AG04450 (cell line): ENCODE results near the gene HIPK2. TPM values are rescaled to one million over a fixed set of nuclear protein-coding genes. Genes with fewer than 3 reads are reported as not detected.

Experiments used
- CTCF ChIA-PET: fragments of 300-600, 350-600 bp; formaldehyde crosslinking; extraction: SDS; loops from one replicate; lab custom pipeline; 2022; ENCODE audit warnings: antibody characterized with exemption, inconsistent platforms; lab: Charles Lee
- POLR2A ChIA-PET: fragments of 350-600 bp; formaldehyde crosslinking; extraction: SDS; loops from one replicate; lab custom pipeline; 2021; ENCODE audit warnings: antibody characterized with exemption, inconsistent platforms; lab: Yijun Ruan, JAX
- DNase-seq: peaks from one replicate; pipeline ENCODE4 v3.0.0-alpha.2; 2011; ENCODE audit warnings: low read depth, low spot score
- H3K27ac ChIP-seq: one replicate; pipeline ENCODE4 v1.5.1; 2012; ENCODE audit warnings: low read depth, low read length, control low read depth
- H3K27me3 ChIP-seq: one replicate; pipeline ENCODE4 v1.6.0; 2012; ENCODE audit warnings: low read length; ENCODE audit not compliant: control insufficient read depth, insufficient read depth
- H3K4me3 ChIP-seq: 2 replicates; pipeline ENCODE4 v1.5.1; 2011; ENCODE audit warnings: mild to moderate bottlenecking, low read depth, low read length, control low read depth
- H3K9me3 ChIP-seq: 2 replicates; pipeline ENCODE4 v1.5.1; 2012; ENCODE audit warnings: low read length; ENCODE audit not compliant: control insufficient read depth, insufficient read depth
- CTCF ChIP-seq: IDR thresholded peaks from 2 replicates; pipeline ENCODE4 v1.5.1; 2011; ENCODE audit warnings: low read depth, low read length, control low read depth, inconsistent platforms
- polyA plus RNA-seq: library from polyadenylated mRNA; depleted of rRNA; stranded (reverse); fragments of >200 nt; gene quantifications from 2 replicates; pipeline ENCODE4 v1.2.3, GENCODE V29; 2011

HIPK2 gene
- polyA plus RNA-seq, 1 experiment, result 61.4 TPM

DNA sequence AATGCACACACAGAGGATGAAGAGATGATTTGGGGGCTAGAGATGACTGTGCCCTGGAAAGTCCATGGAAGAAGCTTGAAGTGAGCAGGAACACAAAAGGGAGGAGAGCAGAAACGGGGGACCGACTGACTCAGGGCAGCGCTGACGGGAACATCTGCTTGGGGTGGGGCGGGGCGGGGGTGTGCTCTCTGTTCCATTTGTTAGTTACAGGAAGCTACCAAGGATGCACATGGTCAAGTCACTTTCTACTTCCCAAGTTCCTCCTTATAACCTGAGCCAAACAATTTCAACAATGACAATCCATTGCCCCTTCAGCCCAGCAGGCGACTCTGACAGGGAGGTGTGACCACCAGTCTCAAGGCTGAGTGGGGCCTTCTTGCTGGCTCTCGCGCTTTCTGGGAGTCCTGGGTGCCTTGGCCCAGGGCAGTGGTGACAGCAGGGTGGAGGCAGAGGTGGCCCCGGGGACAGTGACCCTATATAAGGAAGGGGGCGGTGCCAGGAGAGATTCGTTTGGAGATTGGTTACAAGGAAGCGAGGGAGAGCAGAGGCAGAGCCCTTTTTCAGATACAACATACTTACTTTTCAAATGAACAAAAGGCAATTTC is 214.7 kb downstream of the HIPK2 start:
- no peak for DNase-seq
- ChIA-PET CTCF (no interaction called here), POLR2A (no interaction called here)
- no peak overlapping the region for H3K4me3 ChIP-seq
- H3K9me3 ChIP-seq, result peaks cover 5% of the 10 kb centered on the region; the same call in 1 of the 2 replicates
- TF ChIP-seq CTCF, result no peak
- no peak overlapping the region for H3K27ac ChIP-seq
- no peaks in the 10 kb centered on the region for H3K27me3 ChIP-seq

- CTCF ChIA-PET, result no interaction called here
- no peak for TF ChIP-seq CTCF
Observed at GRCh38 chr7:139562491-139562890, 215.3 kb downstream of the HIPK2 start.

DNA sequence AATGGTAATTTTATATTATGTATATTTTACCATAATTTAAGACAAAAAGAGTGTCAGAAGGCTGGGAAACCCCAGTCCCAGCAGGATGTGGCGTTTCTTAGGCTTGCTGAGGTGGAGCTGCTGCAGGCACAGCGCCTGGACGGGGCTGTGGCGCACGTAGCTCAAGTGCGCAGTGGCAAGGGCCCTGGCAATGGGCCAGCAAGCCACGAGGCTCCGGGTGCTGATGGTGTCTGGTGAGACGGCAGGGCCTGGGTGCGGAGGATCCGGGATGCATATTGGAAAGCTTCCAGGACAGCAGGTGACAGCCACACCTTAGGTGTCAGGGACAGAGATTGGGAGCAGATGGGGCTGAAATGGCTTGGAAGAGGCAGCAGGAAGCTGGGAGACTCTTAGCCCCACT is 217.1 kb downstream of the HIPK2 start:
- ChIA-PET POLR2A (no interaction called here), CTCF (no interaction called here)
- no peak overlapping the region for H3K4me3 ChIP-seq
- no peak for TF ChIP-seq CTCF
- no peaks in the 10 kb centered on the region for H3K27me3 ChIP-seq
- no peak for DNase-seq
- peaks cover 5% of the 10 kb centered on the region; the same call in 1 of the 2 replicates for H3K9me3 ChIP-seq
- no peak overlapping the region for H3K27ac ChIP-seq

More at GRCh38 chr7:139562491-139562890, 215.3 kb downstream of the HIPK2 start:
- DNase-seq, result no peak
- Histone ChIP-seq H3K9me3 (peaks cover 5% of the 10 kb centered on the region; the same call in 1 of the 2 replicates), H3K27me3 (no peaks in the 10 kb centered on the region), H3K27ac (no peak overlapping the region), H3K4me3 (no peak overlapping the region)
- POLR2A ChIA-PET, result no interaction called here

GRCh38 chr7:139560199-139560598 is 217.6 kb downstream of the HIPK2 start:
- no peak for DNase-seq
- no peak overlapping the region for H3K27ac ChIP-seq
- H3K4me3 ChIP-seq, result no peak overlapping the region
- no peaks in the 10 kb centered on the region for H3K27me3 ChIP-seq
- no peak for TF ChIP-seq CTCF
- ChIA-PET CTCF (no interaction called here), POLR2A (no interaction called here)
- peaks cover 5% of the 10 kb centered on the region; the same call in 1 of the 2 replicates for H3K9me3 ChIP-seq

GRCh38 chr7:139559364-139560105 is 218.3 kb downstream of the HIPK2 start:
- CTCF ChIA-PET, result no interaction called here
- DNase-seq, result no peak

More at GRCh38 chr7:139559364-139560105, 218.3 kb downstream of the HIPK2 start:
- H3K9me3 ChIP-seq, result peaks cover 5% of the 10 kb centered on the region; the same call in 1 of the 2 replicates
- TF ChIP-seq CTCF, result no peak
- peaks cover 2% of the 10 kb centered on the region for H3K27me3 ChIP-seq
- POLR2A ChIA-PET, result no interaction called here
- H3K4me3 ChIP-seq, result no peak overlapping the region
- H3K27ac ChIP-seq, result no peak overlapping the region
